ENCODE results near the gene CC2D1A.

CC2D1A gene

DNA sequence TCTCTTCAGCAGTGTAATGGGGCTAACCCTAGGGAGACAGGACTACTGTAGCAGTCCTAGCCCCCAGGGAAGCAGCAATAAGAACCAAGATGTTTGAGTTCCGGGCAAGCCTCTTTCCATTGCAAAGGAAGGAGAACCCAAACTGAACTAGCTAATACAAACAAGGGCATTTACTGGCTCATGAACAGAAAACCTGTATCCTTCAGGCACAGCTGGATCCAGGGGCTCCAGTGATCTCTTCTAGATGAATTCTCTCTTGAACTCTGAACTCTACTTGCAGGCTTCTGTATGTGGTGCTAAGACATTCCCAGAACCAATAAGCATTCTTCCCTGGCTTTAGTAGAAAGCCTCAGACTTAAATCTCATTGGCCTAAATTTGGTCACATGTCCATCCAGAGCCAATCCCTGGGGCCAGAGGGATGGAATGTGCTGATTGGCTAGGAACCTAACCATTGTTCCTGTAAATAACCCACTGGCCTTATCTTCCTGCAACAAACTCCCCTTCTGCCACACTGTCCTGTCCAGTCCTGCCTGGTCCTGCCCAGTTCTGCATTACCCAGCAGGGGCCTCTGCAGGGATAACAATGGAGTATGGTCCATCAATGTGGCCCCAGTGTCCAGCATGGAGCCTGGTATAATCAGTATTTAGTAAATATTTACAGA lies 36.2 kb downstream of the CC2D1A start:
- in situ Hi-C loops (cut with MboI; ENCODE audit: low pct_unique_long_range_greater_than_20kb, low sequenced_read_pairs, unreplicated experiment) = no loop called here
- DNase-seq (ENCODE audit: low spot score) = no peak
- no peak for TF ChIP-seq CTCF (IDR thresholded peaks at IDR 0.05; ENCODE audit: extremely low read depth, insufficient read depth, missing control alignments)

GRCh38 chr19:13946414-13946813 lies 40.4 kb downstream of the CC2D1A start:
- no peak for TF ChIP-seq CTCF (IDR thresholded peaks at IDR 0.05; ENCODE audit: extremely low read depth, insufficient read depth, missing control alignments)
- in situ Hi-C loops (cut with MboI; ENCODE audit: low pct_unique_long_range_greater_than_20kb, low sequenced_read_pairs, unreplicated experiment) = no loop called here
- no peak for DNase-seq (ENCODE audit: low spot score)

DNA sequence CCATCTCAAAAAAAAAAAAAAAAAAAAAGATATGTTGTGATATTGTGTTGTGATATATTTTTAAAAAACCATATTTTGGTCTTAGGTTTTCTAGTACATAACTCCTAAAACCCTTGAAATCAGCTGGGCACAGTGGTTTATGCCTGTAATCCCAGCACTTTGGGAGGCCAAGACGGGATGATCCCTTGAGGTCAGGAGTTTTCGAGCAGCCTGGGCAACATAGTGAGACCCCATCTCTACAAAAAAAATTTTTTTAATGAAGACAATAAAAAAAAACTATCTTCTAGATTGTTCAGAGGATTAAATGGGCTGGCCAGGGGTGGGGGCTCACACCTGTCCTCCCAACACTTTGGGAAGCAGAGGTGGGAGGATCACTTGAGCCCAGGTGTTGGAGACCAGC lies 45.0 kb downstream of the CC2D1A start:
- no peak for DNase-seq (ENCODE audit: low spot score)
- TF ChIP-seq CTCF (IDR thresholded peaks at IDR 0.05; ENCODE audit: extremely low read depth, insufficient read depth, missing control alignments) = no peak
- in situ Hi-C loops (cut with MboI; ENCODE audit: low pct_unique_long_range_greater_than_20kb, low sequenced_read_pairs, unreplicated experiment) = no loop called here

- no peak for DNase-seq (ENCODE audit: low spot score)
- no peak for TF ChIP-seq CTCF (IDR thresholded peaks at IDR 0.05; ENCODE audit: extremely low read depth, insufficient read depth, missing control alignments)
- in situ Hi-C loops (cut with MboI; ENCODE audit: low pct_unique_long_range_greater_than_20kb, low sequenced_read_pairs, unreplicated experiment) = no loop called here
Measured at GRCh38 chr19:13951799-13952153, 45.8 kb downstream of the CC2D1A start.

DNA sequence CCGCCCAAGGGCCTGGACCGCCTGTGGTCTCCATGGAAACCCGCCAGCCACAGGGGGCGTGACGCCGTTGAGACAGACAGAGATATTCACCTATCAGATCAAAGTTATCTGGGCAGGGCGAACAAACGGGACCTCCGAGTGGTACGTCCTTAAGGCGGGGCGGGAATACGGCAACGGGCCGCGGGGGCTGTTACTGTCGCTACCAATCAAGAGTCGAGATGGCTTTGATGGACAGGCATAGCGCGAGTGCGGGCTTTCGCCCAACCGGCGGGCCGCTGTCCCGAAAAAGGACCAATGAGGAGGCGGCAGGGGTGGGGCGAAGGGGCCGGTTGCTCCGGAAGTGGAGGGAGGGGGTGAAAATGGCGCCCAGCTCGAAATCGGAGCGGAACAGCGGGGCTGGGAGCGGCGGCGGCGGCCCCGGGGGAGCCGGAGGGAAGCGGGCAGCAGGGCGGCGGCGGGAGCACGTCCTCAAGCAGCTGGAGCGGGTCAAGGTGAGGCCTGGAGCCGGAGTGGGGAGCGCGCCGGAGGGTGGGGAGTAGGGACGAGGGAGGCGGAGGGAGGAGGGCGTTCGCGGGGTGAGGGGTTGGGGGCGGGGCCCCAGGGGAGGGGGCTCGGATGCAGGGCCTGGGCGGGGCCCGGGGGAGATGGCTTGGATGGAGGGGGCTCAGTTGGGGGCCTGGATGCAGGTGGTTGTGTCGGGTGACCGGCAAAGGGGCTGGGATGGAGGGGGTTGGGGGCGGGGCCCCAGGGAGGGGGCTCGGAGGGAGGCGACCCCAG lies 46.3 kb downstream of the CC2D1A start, which contains the start of gene DCAF15:
DCAF15 (plus strand) TSS at position 356 of the 777 bp plus-strand sequence; CDS start at position 360, 4 bp downstream.
- no peak for TF ChIP-seq CTCF (IDR thresholded peaks at IDR 0.05; ENCODE audit: extremely low read depth, insufficient read depth, missing control alignments)
- DNase-seq (ENCODE audit: low spot score) = peak; percentile 100
- in situ Hi-C loops (cut with MboI; ENCODE audit: low pct_unique_long_range_greater_than_20kb, low sequenced_read_pairs, unreplicated experiment) = no loop called here

- in situ Hi-C loops (cut with MboI; ENCODE audit: low pct_unique_long_range_greater_than_20kb, low sequenced_read_pairs, unreplicated experiment) = no loop called here
- no peak for TF ChIP-seq CTCF (IDR thresholded peaks at IDR 0.05; ENCODE audit: extremely low read depth, insufficient read depth, missing control alignments)
- no peak for DNase-seq (ENCODE audit: low spot score)
Measured at GRCh38 chr19:13952931-13953531, 47.0 kb downstream of the CC2D1A start.

All from GM13977 (cell line).